A549 treated with AZD9567 at 1 μM for 4 hours (cell line): ENCODE measurements around the gene C19orf81. TPM values are rescaled to one million over a fixed set of nuclear protein-coding genes. Genes with fewer than 3 reads are reported as not detected.

Source experiments
- total RNA-seq: library from RNA; stranded (reverse); fragments of 200-300 nt; extraction: Qiagen RNA extraction; gene quantifications from 5 replicates; pipeline ENCODE4 v1.2.3, GENCODE V29; 2022; ENCODE audit not compliant: insufficient read depth

Gene C19orf81
- 8.9 to 10.6 TPM (median 10.3 TPM) in 4 of 5 replicates, not detected in the other for total RNA-seq

DNA sequence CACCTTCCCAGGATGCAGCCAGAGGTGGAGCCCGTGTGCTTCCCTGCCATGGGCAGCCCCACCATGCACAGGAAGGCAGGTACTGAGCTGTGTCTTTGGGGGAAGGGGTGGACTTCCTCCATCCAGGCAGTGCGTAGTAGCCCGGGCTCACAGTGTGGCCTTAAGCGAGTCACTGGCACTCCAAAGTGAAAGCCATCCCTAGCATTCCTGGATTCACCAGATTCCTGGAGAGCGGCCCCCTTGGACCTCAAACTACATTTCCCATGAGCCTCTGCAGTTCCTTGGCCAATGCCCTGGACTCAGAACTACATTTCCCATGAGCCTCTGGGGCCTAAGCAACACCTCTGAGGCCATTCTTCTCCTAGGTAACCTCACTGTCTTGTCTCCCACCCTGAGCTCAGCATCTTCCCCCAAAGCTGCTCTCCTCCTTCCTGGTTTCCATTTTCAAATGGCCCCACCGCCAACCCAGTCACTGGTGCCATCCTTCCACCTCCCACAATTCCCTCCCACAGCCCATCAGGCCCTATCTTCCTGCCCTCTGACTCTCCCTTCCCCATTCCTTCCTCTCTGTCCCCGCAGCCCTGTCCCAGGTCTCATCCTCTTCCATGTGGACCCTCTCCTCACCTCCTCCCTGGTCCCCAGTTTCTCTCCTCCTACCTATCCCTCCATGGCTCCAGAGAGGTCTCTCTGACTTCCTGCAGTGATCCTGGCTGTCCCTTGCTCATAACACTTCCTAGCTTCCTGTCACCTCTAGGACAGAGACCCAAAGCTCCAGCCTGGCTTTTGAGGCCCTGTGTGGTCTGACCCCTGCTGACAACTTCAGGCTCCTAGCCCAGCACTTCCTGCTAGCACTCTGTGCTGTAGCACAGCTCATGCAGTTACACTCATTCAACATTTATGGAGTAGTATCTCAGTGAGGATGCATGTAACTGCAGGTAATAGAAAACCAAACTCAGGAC, at the start of gene C19orf81:
C19orf81 (plus strand) TSS at position 13 of the 959 bp plus-strand sequence; CDS start at position 13, 0 bp downstream.

DNA sequence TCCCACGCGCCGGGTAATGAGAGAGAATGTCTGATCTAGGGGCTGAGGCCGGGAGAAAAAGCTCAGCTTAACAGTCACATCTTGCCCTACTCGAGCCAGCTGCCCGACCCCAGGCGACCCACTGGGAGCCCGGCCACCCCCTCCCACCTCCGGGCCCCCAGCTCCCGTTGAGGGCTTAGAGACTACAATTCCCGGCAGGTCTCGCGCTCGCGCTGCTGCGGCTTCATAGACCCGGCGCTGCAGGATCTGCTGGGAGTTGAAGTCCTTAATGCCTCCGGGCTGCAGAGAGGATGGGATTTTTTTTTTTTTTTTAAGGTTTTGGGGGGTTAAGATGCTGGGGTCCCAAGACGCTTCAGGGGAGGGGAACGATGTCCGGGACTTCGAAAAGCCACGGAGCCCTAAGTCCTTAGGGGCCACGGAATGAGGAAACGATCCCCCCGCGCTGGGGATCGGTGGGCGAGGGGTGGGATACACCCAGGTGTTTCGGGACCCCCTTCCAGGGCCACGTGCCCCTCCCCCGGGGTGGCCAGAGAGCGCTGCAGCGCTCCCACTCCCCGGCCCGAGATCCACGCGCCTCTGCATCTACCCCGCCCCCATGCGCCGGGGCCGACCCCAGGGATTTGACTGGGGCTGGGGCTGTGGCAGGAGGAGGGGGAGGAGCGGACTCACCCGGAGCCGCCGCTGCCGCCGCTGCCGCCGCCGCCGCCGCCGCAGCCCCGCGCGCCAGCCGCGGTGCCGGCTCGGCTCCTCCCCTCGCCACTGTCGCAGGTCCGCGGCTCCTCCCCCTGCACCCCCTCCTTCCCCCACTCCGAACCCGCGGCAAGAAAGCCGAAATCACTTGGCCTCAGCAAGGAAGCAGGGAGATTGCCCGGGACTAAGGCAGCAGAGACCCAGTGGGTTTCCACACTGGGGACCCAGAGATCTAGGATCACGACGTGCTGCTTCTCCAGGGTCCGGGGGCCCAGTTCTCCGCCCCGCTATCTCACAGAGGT, 9.8 kb upstream of the C19orf81 start, which contains the start of gene SYT3:
SYT3 (minus strand) TSS at position 761 of the 992 bp plus-strand sequence. CDS start 2,470 bp downstream, outside the sequence.

Other genes starting within 250 kb of the C19orf81 start
- gene SPIB, start 230.5 kb upstream of the C19orf81 start, total RNA-seq = 0.10 to 0.31 TPM (median 0.19 TPM) in 4 of 5 replicates, not detected in the other
- gene MYBPC2, start 216.6 kb upstream of the C19orf81 start, total RNA-seq = not detected in 5 replicates
- 114 to 169 TPM (median 165 TPM) in 5 replicates for gene EMC10, start 172.9 kb upstream of the C19orf81 start, total RNA-seq
- 1.5 to 2.6 TPM (median 2.0 TPM) in 4 of 5 replicates, not detected in the other for gene GARIN5A, start 172.6 kb upstream of the C19orf81 start, total RNA-seq
- gene JOSD2, start 138.3 kb upstream of the C19orf81 start, total RNA-seq = 50.9 to 88.9 TPM (median 81.5 TPM) in 5 replicates
- not detected in 5 replicates for gene ASPDH, start 135.5 kb upstream of the C19orf81 start, total RNA-seq
- gene LRRC4B, start 81.0 kb upstream of the C19orf81 start, total RNA-seq = 0.30 to 0.40 TPM (median 0.32 TPM) in 4 of 5 replicates, not detected in the other
- 0.34 to 0.69 TPM (median 0.42 TPM) in 4 of 5 replicates, not detected in the other for gene SYT3, start 9.6 kb upstream of the C19orf81 start, total RNA-seq
- gene SHANK1, start 70.4 kb downstream of the C19orf81 start, total RNA-seq = 0.09 to 0.53 TPM (median 0.15 TPM) in 4 of 5 replicates, not detected in the other
- 3.6 to 11.4 TPM (median 10.7 TPM) in 5 replicates for gene CLEC11A, start 73.9 kb downstream of the C19orf81 start, total RNA-seq
- gene GPR32, start 121.0 kb downstream of the C19orf81 start, total RNA-seq = not detected in 5 replicates
- gene ACP4, start 141.0 kb downstream of the C19orf81 start, total RNA-seq = not detected in 5 replicates
- 0.09 to 0.15 TPM in 2 of 5 replicates, not detected in the others for gene KLK1, start 174.3 kb downstream of the C19orf81 start, total RNA-seq
- gene KLK15, start 184.1 kb downstream of the C19orf81 start, total RNA-seq = not detected in 5 replicates
- gene KLK3, start 205.5 kb downstream of the C19orf81 start, total RNA-seq = not detected in 5 replicates
- gene KLK2, start 224.0 kb downstream of the C19orf81 start, total RNA-seq = 0.16 to 0.24 TPM (median 0.21 TPM) in 4 of 5 replicates, not detected in the other